Measurements from ENCODE around the gene MAP4K3.
A peak's percentile ranks its signal among the peaks of the same experiment; 100 is the strongest.
"Not testable (repeated sequence)": the region's sequence is repeated elsewhere in the genome, so short reads cannot be mapped to it uniquely, and the experiment has no call there.

The MAP4K3 gene

DNA sequence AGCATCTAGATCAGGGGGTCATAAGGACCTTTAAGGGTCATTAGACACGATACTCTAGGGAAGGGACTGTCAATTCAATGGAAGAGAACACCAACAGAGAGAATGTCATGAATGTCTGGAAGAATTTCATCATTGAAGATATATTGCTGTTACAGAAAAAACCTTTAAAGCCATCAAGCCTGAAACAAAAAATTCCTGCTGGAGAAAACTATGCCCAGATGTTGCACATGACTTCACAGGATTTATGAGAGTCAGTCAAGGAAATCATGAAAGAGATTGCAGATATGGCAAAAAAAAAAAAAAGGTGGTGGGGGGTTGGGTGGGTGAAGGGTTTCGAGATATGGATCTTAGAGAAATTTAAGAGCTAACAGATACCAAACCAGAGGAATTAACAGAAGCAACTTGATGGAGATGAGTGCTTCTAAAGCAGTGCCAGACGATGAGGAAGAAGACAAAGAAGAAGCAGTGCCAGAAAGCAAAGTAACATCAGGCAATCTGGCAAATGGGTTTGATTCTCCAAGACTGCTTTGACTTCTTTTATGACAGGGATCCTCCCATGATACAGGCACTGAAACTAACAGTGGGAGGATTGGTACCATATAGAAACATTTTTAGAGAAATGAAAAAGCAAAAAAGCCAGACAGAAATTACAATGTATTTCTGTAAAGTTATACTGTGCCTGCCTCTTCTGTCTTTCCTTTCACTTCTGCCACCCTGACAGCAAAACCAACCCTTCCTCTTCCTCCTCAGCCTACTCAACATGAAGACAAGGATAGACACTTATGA lies 28.5 kb downstream of the MAP4K3 start:
- peak; percentile 28 for DNase-seq (ENCODE audit: low spot score)

DNA sequence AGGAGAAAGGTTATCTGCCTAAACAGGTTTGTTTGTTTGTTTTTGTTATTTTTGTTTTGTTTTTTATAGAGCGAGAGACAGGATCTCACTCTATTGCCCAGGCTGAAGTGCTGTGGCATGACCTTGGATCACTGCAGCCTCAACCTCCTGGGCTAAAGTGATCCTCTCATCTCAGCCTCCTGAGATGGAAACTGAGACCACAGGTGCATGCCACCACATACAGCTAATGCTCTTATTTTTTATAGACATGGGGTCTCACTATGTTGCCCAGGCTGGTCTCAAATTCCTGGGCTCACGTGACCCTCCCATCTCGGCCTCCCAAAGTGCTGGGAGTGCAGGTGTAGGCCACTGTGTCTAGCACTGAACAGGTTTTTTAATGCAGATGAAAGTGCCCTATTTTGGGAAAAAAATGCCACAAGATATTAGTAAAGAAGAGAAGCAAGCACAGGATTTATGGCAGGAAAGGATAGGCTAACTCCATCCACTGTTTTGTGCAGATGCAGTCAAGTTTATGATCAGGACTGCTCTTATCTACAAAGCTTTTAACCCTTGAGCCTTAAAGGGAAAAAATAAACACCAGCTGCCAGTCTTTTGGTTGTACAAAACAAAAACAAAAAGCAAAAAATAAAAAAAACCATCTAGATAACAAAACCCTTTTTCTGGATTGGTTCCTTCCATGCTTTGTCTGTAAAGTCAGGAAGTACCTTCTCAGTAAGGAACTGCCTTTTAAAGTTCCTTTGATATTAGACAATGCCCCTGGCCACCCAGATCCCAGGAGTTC lies 29.4 kb downstream of the MAP4K3 start:
- no peak for DNase-seq (ENCODE audit: low spot score)

GRCh38 chr2:39405364-39405763 lies 31.7 kb downstream of the MAP4K3 start:
- DNase-seq (ENCODE audit: low spot score) = no peak

GRCh38 chr2:39403311-39403710 lies 33.8 kb downstream of the MAP4K3 start:
- no peak for DNase-seq (ENCODE audit: low spot score)

DNA sequence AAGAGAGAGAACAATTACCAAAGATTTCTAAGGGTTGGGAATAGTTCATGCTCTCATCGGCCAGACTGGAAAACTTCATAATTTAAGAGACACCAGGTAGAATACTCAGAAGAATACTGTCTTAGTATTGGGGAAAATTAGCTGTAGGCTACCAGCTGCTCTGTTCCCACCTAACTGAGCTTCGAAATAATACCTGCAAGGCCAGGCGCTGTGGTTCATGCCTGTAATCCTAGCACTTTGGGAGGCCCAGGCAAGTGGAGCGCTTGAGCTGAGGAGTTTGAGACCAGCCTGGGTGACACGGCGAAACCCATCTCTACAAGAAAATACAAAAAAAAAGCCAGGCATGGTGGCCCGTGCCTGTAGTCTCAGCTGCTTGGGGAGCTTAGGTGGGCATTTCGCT lies 35.8 kb downstream of the MAP4K3 start:
- DNase-seq (ENCODE audit: low spot score) = no peak

GRCh38 chr2:39399570-39399969 lies 37.5 kb downstream of the MAP4K3 start:
- DNase-seq (ENCODE audit: low spot score) = no peak

- no peak for DNase-seq (ENCODE audit: low spot score)
These were observed 41.8 kb downstream of the MAP4K3 start for GRCh38 chr2:39395313-39395712.

- no peak for DNase-seq (ENCODE audit: low spot score)
These were observed 42.5 kb downstream of the MAP4K3 start for GRCh38 chr2:39394516-39394961.

- no peak for DNase-seq (ENCODE audit: low spot score)
These were observed 44.4 kb downstream of the MAP4K3 start for GRCh38 chr2:39392672-39393071.

GRCh38 chr2:39390216-39390615 lies 46.9 kb downstream of the MAP4K3 start:
- DNase-seq (ENCODE audit: low spot score) = no peak

DNA sequence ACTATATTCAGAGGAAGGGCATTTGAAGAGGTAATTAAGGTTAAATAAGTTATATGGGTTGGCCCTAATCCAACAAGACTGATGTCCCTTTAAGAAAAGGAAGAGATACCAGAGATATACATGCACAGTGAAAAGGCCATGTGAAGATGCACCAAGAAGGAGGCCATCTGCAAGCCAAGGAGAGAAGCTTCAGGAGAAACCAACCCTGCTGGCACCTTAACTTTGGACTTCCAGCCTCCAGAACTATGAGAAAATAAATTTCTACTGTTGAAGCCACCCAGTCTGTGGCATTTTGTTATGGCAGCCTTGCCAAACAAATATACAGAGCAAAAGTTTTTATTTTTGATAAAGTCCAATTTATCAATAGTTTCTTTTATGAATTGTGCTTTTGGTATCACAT lies 51.0 kb downstream of the MAP4K3 start:
- DNase-seq (ENCODE audit: low spot score) = no peak

GRCh38 chr2:39385172-39385571 lies 51.9 kb downstream of the MAP4K3 start:
- no peak for DNase-seq (ENCODE audit: low spot score)

- not testable (repeated sequence) for DNase-seq (ENCODE audit: low spot score)
These were observed 53.0 kb downstream of the MAP4K3 start for GRCh38 chr2:39384071-39384470.

GRCh38 chr2:39383146-39383545 lies 53.9 kb downstream of the MAP4K3 start:
- DNase-seq (ENCODE audit: low spot score) = no peak

DNA sequence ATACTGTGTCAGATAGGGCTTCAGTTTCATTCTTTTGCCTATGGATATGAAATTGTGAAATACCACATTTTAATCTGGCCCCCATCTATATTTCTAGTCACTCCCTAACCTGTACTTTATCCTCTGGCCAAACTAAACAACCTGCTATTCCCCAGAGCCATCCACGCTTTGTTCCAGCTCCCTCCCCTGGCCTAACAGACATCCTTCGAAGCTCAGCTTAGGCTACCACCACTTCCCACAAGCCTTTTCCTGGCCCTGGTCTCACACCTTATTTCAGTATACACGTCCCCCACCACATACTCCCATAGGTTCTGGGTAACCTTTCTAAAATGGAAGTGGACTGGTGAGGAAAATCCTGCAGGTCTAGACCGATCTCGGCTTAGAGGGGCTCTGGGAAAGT lies 55.4 kb downstream of the MAP4K3 start:
- no peak for DNase-seq (ENCODE audit: low spot score)

GRCh38 chr2:39380525-39381150 lies 56.4 kb downstream of the MAP4K3 start:
- DNase-seq (ENCODE audit: low spot score) = no peak

- DNase-seq (ENCODE audit: low spot score) = peak; percentile 74
These were observed 57.2 kb downstream of the MAP4K3 start for GRCh38 chr2:39379643-39380524.

GRCh38 chr2:39378968-39379367 lies 58.1 kb downstream of the MAP4K3 start:
- no peak for DNase-seq (ENCODE audit: low spot score)

DNA sequence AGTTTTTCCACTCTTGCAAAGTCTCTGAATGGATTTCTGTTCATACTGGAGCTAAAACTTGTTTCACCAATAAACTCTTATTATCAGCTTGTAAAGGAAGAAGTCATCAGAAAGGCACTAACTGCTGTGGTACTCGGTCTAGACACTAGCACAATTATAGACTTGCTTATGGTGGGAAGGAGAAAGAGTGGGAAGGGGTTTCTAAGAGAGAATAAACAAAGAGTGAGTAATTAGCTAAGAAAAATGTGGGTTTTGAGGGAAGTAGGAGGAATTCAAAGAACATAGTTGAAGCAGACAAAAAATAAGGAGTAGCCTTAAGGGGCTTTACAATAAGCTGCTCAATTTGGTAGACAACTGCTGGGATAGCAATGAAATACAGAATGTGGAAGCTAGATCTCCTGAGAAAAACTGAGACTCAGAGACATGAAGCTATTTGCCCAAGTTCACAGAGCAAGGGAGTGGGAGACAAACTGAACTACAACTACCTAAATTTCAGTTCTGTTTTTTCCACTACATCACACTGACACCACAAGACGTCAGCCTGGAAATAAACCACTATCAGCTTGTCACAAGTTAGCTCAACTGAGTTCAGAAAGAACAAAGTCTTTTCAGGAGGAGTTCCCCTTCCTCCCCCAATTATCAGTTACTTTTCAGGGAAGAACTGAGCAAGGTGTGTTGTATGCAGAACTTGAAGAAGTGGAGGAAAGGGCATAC lies 59.7 kb downstream of the MAP4K3 start:
- DNase-seq (ENCODE audit: low spot score) = peak; percentile 27

GRCh38 chr2:39375917-39376316 lies 61.2 kb downstream of the MAP4K3 start:
- DNase-seq (ENCODE audit: low spot score) = no peak

GRCh38 chr2:39373181-39373802 lies 63.8 kb downstream of the MAP4K3 start:
- DNase-seq (ENCODE audit: low spot score) = no peak
